DND-41 (cell line): ENCODE data around the gene TRMT112.

ENCODE experiments used
- ATAC-seq: fragments of 200-7000 bp; cut with Tn5 transposase; 3 replicates; pipeline ENCODE4 v1.9.1; 2021; ENCODE audit warnings: low read depth; ENCODE audit not compliant: insufficient read depth
- DNase-seq: peaks from one replicate; pipeline ENCODE4 v3.0.0-alpha.2; 2020
- H2AFZ ChIP-seq: 2 replicates; pipeline ENCODE4 v1.6.0; 2012; ENCODE audit warnings: low read depth, low read length
- H3K27ac ChIP-seq: 2 replicates; pipeline ENCODE4 v1.5.1; 2012; ENCODE audit warnings: low read length, inconsistent platforms
- H3K27me3 ChIP-seq: fragments of 200-600 bp; sonication (generic); 2 replicates; pipeline ENCODE4 v1.6.0; 2012; ENCODE audit warnings: low read length, mild to moderate bottlenecking, inconsistent platforms; ENCODE audit not compliant: insufficient read depth, poor library complexity
- H3K36me3 ChIP-seq: 2 replicates; pipeline ENCODE4 v1.5.1; 2012; ENCODE audit warnings: low read length, inconsistent platforms; ENCODE audit not compliant: insufficient read depth
- H3K4me1 ChIP-seq: 2 replicates; pipeline ENCODE4 v1.5.1; 2012; ENCODE audit warnings: mild to moderate bottlenecking, low read length; ENCODE audit not compliant: insufficient read depth
- H3K4me2 ChIP-seq: 2 replicates; pipeline ENCODE4 v1.6.0; 2012; ENCODE audit warnings: mild to moderate bottlenecking, moderate library complexity, low read length, inconsistent platforms; ENCODE audit not compliant: insufficient read depth
- H3K4me3 ChIP-seq, 2 experiments: fragments of 200-600 bp in 1 of 2; shearing (Covaris generic) in 1 of 2; 2 replicates each; pipeline ENCODE4 v1.5.1; 2012 to 2016; ENCODE audit warnings: inconsistent platforms in 2 of 2, low read length in 2 of 2, mild to moderate bottlenecking in 2 of 2, low read depth in 1 of 2, moderate library complexity in 1 of 2
- H3K79me2 ChIP-seq: 2 replicates; pipeline ENCODE4 v1.6.0; 2012; ENCODE audit warnings: low read length, inconsistent platforms; ENCODE audit not compliant: insufficient read depth
- H3K9ac ChIP-seq: 2 replicates; pipeline ENCODE4 v1.6.0; 2012; ENCODE audit warnings: low read depth, mild to moderate bottlenecking, inconsistent platforms, low read length, moderate library complexity
- H3K9me3 ChIP-seq: 2 replicates; pipeline ENCODE4 v1.5.1; 2012; ENCODE audit warnings: low read length, moderate library complexity, mild to moderate bottlenecking, inconsistent platforms; ENCODE audit not compliant: insufficient read depth, severe bottlenecking
- H4K20me1 ChIP-seq: 2 replicates; pipeline ENCODE4 v1.6.0; 2012; ENCODE audit warnings: low read length; ENCODE audit not compliant: insufficient read depth
- CTCF ChIP-seq: IDR thresholded peaks from 2 replicates; pipeline ENCODE4 v1.5.1; 2012; ENCODE audit warnings: borderline replicate concordance, low read length, moderate library complexity, mild to moderate bottlenecking; ENCODE audit not compliant: poor library complexity, severe bottlenecking; ENCODE audit errors: extremely low read depth
- EZH2 ChIP-seq: IDR thresholded peaks from 3 replicates; pipeline ENCODE4 v1.6.1; 2012; ENCODE audit warnings: borderline replicate concordance, low read depth, mild to moderate bottlenecking, moderate library complexity, low read length, inconsistent platforms; ENCODE audit not compliant: severe bottlenecking

TRMT112 gene

DNA sequence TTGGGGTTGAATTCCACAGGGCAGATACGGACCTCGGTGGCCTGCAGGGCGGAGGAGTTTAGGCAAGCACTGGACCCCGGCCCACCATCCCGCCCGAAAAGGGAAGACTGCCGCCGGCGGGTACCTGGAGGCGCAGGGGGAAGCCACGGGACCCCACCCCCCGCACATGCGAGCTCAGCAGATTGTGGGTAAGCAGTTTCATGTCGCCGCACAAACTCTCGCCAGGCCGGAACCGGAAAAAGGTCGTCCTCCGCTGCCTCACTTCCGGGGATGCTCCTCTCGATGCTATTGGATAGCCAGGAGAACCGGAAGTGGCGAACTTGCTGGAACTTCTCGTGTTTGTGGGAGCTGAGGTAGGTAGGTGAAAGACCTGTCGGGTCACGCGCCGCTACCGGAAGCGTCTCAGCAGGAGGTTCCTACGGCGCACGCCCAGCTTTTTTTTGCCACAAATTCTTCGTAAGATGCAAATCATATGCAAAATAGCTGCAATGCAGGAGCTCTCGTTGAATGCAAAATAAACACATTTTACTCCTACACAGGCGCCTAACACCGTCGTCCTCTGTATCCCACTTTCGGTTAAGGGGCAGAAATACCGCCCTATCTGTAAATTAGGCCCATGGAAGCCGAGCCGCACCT lies at the start of gene TRMT112:
TRMT112 (minus strand) TSS at position 235 of the 636 bp plus-strand sequence; CDS start at position 202, 33 bp downstream.
- Histone ChIP-seq H3K79me2 (peaks cover 44% of the 10 kb centered on the region), H3K4me1 (peaks cover 34% of the 10 kb centered on the region)

DNA sequence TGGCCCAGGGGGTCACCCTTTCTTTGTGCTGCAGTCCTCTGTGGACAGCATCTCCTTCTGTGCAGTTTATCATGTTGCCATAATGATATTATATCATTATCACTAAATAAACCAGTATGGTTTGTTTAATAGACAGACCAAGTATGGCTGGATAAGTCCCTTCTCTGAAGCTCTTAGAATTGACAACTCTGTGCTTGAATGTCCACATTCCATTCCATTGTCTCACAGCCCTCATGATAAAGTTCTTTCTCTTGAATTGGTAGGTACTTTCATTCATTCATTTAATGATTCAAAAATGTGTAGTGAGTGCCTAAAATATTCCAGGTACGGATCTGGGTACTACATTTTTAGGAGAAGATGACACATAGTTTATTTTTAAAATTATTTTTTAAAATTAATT lies 49.4 kb upstream of the TRMT112 start:
- Histone ChIP-seq H3K27me3 (no peaks in the 10 kb centered on the region), H3K79me2 (no peaks in the 10 kb centered on the region), H3K27ac (no peak overlapping the region), H3K4me1 (no peaks in the 10 kb centered on the region), H3K4me3 (no peak overlapping the region), H3K9me3 (no peaks in the 10 kb centered on the region), H3K4me2 (no peak overlapping the region), H2AFZ (no peak overlapping the region), H3K36me3 (peaks cover 69% of the 10 kb centered on the region), H3K9ac (no peak overlapping the region), H4K20me1 (0 out of 2 replicates have a peak, but pooled peaks cover 3% of the 10 kb centered on the region)
- ATAC-seq (no peak), DNase-seq (no peak)
- TF ChIP-seq CTCF (no peak), EZH2 (no peak)

More for the DNA sequence above, at the start of gene TRMT112:
- no peak for TF ChIP-seq CTCF
- no peak for TF ChIP-seq EZH2
- Histone ChIP-seq H3K4me3 (peak within 1 kb of the TSS; percentile 52 to 71), H3K36me3 (peaks cover 47% of the 10 kb centered on the region), H4K20me1 (peaks cover 13% of the 10 kb centered on the region), H3K4me2 (peak within 1 kb of the TSS; percentile 66), H3K9me3 (no peaks in the 10 kb centered on the region), H3K27me3 (no peaks in the 10 kb centered on the region), H3K9ac (peak within 1 kb of the TSS; percentile 87), H3K27ac (peak within 1 kb of the TSS; percentile 91), H2AFZ (peak within 1 kb of the TSS; percentile 91)
- DNase-seq (peak; percentile 98), ATAC-seq (peak; percentile 82)

DNA sequence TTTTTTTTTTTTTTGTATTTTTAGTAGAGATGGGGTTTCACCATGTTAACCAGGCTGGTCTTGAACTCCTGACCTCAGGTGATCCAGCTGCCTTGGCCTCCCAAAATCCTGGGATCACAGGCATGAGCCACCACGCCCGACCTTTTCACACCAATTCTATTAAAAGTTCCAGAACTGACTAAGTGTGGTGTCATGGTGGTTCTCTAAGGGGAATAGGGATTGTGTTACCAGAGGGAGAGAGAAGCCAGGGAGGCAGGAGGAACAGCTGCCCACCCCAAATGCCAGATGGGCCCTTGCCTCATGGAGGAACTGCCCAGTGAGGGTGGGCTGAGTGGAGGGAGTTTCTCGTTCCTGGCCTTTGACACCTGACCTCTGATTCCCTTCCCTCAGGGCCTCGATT lies 47.6 kb upstream of the TRMT112 start:
- peaks cover 6% of the 10 kb centered on the region; the same call in 1 of the 2 replicates for H3K79me2 ChIP-seq
- H3K27ac ChIP-seq: no peak overlapping the region
- H3K4me3 ChIP-seq: no peak overlapping the region
- no peaks in the 10 kb centered on the region for H3K27me3 ChIP-seq
- H3K9me3 ChIP-seq: no peaks in the 10 kb centered on the region
- H3K36me3 ChIP-seq: peaks cover 78% of the 10 kb centered on the region
- TF ChIP-seq CTCF (no peak), EZH2 (no peak)
- peaks cover 6% of the 10 kb centered on the region; the same call in 1 of the 2 replicates for H4K20me1 ChIP-seq
- ATAC-seq (no peak), DNase-seq (no peak)
- H3K4me2 ChIP-seq: no peak overlapping the region
- H3K9ac ChIP-seq: no peak overlapping the region
- no peak overlapping the region for H2AFZ ChIP-seq
- H3K4me1 ChIP-seq: peaks cover 7% of the 10 kb centered on the region
